WTC11 (cell line): ENCODE data around the gene C11orf97. TPM values are rescaled to one million over a fixed set of nuclear protein-coding genes. Genes with fewer than 3 reads are reported as not detected.

Experiments
- ATAC-seq: fragments of 200-7000 bp; cut with Tn5 transposase; 2 replicates; pipeline ENCODE4 v1.10.0; 2021; ENCODE audit warnings: mild to moderate bottlenecking, moderate library complexity
- CTCF ChIA-PET: fragments of 300-600 bp; sonication (Branson Sonifier 250); formaldehyde crosslinking; loops from one replicate; lab custom pipeline; 2021; ENCODE audit warnings: antibody characterized with exemption; lab: Charles Lee
- POLR2A ChIA-PET: fragments of 350-600 bp; sonication (Branson Sonifier 250); formaldehyde crosslinking; loops from one replicate; lab custom pipeline; 2021; ENCODE audit warnings: antibody characterized with exemption; lab: Charles Lee
- DNase-seq: peaks from one replicate; pipeline ENCODE4 v3.0.0; 2021; ENCODE audit warnings: low spot score
- H3K27ac Mint-ChIP-seq: 2 replicates; pipeline ENCODE4 v1.8.0; 2021; ENCODE audit warnings: mixed read lengths
- H3K27me3 Mint-ChIP-seq: 2 replicates; pipeline ENCODE4 v1.8.0; 2021; ENCODE audit warnings: low read depth, mild to moderate bottlenecking, moderate library complexity, mixed read lengths
- H3K36me3 Mint-ChIP-seq: 2 replicates; pipeline ENCODE4 v1.8.0; 2021; ENCODE audit warnings: mixed read lengths
- H3K4me1 Mint-ChIP-seq: 2 replicates; pipeline ENCODE4 v1.8.0; 2022; ENCODE audit warnings: mixed read lengths
- H3K4me3 Mint-ChIP-seq: 2 replicates; pipeline ENCODE4 v1.8.0; 2021; ENCODE audit warnings: mild to moderate bottlenecking, moderate library complexity, mixed read lengths
- H3K9me3 Mint-ChIP-seq: 2 replicates; pipeline ENCODE4 v1.8.0; 2021; ENCODE audit warnings: mixed read lengths
- ETV6 ChIP-seq: sonication (generic); formaldehyde crosslinking; IDR thresholded peaks from 2 replicates; pipeline ENCODE4 v1.8.1; 2022; ENCODE audit warnings: mild to moderate bottlenecking, missing genetic modification reagents
- GRHL2 ChIP-seq: fragments of 250-450 bp; sonication (Bioruptor Pico); IDR thresholded peaks from 2 replicates; pipeline ENCODE4 v1.8.0; 2022; ENCODE audit warnings: mild to moderate bottlenecking, moderate library complexity; ENCODE audit not compliant: insufficient replicate concordance, severe bottlenecking
- JUN ChIP-seq: sonication (generic); formaldehyde crosslinking; IDR thresholded peaks from 2 replicates; pipeline ENCODE4 v1.8.0; 2023; ENCODE audit warnings: mild to moderate bottlenecking, missing genetic modification reagents
- SMAD4 ChIP-seq: sonication (generic); formaldehyde crosslinking; IDR thresholded peaks from 2 replicates; pipeline ENCODE4 v1.8.0; 2022; ENCODE audit warnings: mild to moderate bottlenecking, missing genetic modification reagents
- TEAD1 ChIP-seq: sonication (generic); formaldehyde crosslinking; IDR thresholded peaks from 2 replicates; pipeline ENCODE4 v1.8.0; 2022; ENCODE audit warnings: mild to moderate bottlenecking, missing genetic modification reagents
- ZNF317 ChIP-seq: sonication (generic); formaldehyde crosslinking; IDR thresholded peaks from 2 replicates; pipeline ENCODE4 v1.8.1; 2023; ENCODE audit warnings: low read depth, mild to moderate bottlenecking, moderate library complexity, missing genetic modification reagents, borderline replicate concordance
- microRNA-seq: library from miRNA; unstranded; fragments of <30 nt; microRNA quantifications from one replicate; pipeline ENCODE4 v1.2.0, GENCODE V29; 2022; ENCODE audit warnings: borderline number of aligned reads
- total RNA-seq: library from RNA; stranded (reverse); gene quantifications from 3 replicates; pipeline ENCODE4 v1.2.3, GENCODE V29; 2021
- TF ChIP-seq, protein P1 (sequence below): fragments of 250-450 bp; sonication (Bioruptor Pico); IDR thresholded peaks from 2 replicates; pipeline ENCODE4 v1.8.0; 2021; ENCODE audit warnings: mild to moderate bottlenecking
- TF ChIP-seq, protein P2 (sequence below): fragments of 200-600 bp; IDR thresholded peaks from 2 replicates; pipeline ENCODE4 v1.8.0; 2022; ENCODE audit warnings: antibody characterized with exemption
- TF ChIP-seq, protein P3 (sequence below): fragments of 250-450 bp; sonication (Bioruptor Pico); IDR thresholded peaks from 2 replicates; pipeline ENCODE4 v1.9.0; 2021; ENCODE audit warnings: mild to moderate bottlenecking

Gene C11orf97
- total RNA-seq, 1 experiment from 2014 or later: not detected

DNA sequence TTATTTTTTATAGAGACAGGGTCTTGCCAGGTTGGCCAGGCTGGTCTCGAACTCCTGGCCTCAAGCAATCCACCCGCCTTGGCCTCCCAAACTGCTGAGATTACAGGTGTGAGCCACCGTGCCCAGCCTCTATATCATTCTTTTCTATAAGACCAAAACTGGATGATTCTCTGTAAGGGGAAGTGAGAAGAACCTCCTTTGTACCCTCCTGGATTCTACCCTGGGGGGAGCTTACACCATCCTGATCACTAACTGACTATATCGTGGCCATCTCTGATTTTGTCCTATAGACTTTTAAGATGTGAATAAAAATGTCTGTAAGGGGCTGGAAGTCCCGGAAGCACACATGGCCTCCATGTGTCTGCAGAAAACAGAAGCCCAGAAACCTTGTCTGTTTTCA lies 64.0 kb downstream of the C11orf97 start (continued):
- no peak for TF ChIP-seq GRHL2 (CRISPR knock-in tag)

DNA sequence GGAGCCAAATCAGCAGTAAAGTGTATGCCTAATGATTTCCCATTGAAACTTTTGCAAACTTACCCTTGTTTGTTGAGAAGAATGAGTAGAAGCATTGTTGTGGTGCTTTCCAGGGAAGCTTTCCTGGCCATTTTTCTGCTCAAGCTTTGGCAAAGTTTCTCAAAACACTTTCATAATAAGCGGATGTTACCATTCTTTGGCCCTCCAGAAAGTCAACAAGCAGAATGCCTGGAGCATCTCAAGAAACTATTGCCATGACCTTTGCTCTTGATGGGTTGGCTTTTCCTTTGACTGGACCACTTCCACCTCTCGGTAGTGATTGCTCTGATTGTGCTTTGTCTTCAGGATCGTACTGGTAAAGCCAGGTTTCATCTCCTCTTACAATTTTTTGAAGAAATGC lies 65.6 kb downstream of the C11orf97 start:
- peaks cover 38% of the 10 kb centered on the region for H3K27me3 Mint-ChIP-seq
- H3K9me3 Mint-ChIP-seq: 0 out of 2 replicates have a peak, but pooled peaks cover 2% of the 10 kb centered on the region
- TF ChIP-seq JUN (no peak), TEAD1 (CRISPR knock-in tag) (no peak), ETV6 (CRISPR knock-in tag) (no peak), SMAD4 (CRISPR knock-in tag) (no peak), ZNF317 (CRISPR knock-in tag) (no peak)
- TF ChIP-seq, protein P1, sequence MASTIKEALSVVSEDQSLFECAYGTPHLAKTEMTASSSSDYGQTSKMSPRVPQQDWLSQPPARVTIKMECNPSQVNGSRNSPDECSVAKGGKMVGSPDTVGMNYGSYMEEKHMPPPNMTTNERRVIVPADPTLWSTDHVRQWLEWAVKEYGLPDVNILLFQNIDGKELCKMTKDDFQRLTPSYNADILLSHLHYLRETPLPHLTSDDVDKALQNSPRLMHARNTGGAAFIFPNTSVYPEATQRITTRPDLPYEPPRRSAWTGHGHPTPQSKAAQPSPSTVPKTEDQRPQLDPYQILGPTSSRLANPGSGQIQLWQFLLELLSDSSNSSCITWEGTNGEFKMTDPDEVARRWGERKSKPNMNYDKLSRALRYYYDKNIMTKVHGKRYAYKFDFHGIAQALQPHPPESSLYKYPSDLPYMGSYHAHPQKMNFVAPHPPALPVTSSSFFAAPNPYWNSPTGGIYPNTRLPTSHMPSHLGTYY (CRISPR knock-in tag): no peak
- TF ChIP-seq, protein P2, sequence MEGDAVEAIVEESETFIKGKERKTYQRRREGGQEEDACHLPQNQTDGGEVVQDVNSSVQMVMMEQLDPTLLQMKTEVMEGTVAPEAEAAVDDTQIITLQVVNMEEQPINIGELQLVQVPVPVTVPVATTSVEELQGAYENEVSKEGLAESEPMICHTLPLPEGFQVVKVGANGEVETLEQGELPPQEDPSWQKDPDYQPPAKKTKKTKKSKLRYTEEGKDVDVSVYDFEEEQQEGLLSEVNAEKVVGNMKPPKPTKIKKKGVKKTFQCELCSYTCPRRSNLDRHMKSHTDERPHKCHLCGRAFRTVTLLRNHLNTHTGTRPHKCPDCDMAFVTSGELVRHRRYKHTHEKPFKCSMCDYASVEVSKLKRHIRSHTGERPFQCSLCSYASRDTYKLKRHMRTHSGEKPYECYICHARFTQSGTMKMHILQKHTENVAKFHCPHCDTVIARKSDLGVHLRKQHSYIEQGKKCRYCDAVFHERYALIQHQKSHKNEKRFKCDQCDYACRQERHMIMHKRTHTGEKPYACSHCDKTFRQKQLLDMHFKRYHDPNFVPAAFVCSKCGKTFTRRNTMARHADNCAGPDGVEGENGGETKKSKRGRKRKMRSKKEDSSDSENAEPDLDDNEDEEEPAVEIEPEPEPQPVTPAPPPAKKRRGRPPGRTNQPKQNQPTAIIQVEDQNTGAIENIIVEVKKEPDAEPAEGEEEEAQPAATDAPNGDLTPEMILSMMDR: no peak
- TF ChIP-seq, protein P3, sequence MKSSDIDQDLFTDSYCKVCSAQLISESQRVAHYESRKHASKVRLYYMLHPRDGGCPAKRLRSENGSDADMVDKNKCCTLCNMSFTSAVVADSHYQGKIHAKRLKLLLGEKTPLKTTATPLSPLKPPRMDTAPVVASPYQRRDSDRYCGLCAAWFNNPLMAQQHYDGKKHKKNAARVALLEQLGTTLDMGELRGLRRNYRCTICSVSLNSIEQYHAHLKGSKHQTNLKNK (CRISPR knock-in tag): no peak
- H3K27ac Mint-ChIP-seq: no peak overlapping the region
- DNase-seq (no peak), ATAC-seq (no peak)
- no peaks in the 10 kb centered on the region for H3K4me1 Mint-ChIP-seq
- POLR2A ChIA-PET: no interaction called here
- H3K36me3 Mint-ChIP-seq: no peaks in the 10 kb centered on the region
- no peak overlapping the region for H3K4me3 Mint-ChIP-seq
- CTCF ChIA-PET: no interaction called here

Small RNAs within 50 kb of the gene (microRNA-seq; reads per million reads assigned to microRNA genes)
- gene MIR548L: 4.2 reads per million, percentile 9 among the genes with 10 or more reads in this experiment

Other genes starting within 250 kb of the C11orf97 start
- not detected in 3 replicates for gene IZUMO1R, start 207.9 kb upstream of the C11orf97 start, total RNA-seq
- 0.23 to 0.48 TPM (median 0.42 TPM) in 3 replicates for gene GPR83, start 111.0 kb upstream of the C11orf97 start, total RNA-seq
- gene MRE11, start 18.6 kb upstream of the C11orf97 start, total RNA-seq: 34.3 to 38.2 TPM (median 37.8 TPM) in 3 replicates
- gene ANKRD49, start 18.5 kb upstream of the C11orf97 start, total RNA-seq: 9.5 to 9.9 TPM (median 9.6 TPM) in 3 replicates
- 5.1 to 7.7 TPM (median 5.5 TPM) in 3 replicates for gene FUT4, start 31.5 kb downstream of the C11orf97 start, total RNA-seq
- gene PIWIL4, start 54.9 kb downstream of the C11orf97 start, total RNA-seq: 0.33 to 0.66 TPM (median 0.62 TPM) in 3 replicates